ENCODE measurements around the gene SPN.

DNA sequence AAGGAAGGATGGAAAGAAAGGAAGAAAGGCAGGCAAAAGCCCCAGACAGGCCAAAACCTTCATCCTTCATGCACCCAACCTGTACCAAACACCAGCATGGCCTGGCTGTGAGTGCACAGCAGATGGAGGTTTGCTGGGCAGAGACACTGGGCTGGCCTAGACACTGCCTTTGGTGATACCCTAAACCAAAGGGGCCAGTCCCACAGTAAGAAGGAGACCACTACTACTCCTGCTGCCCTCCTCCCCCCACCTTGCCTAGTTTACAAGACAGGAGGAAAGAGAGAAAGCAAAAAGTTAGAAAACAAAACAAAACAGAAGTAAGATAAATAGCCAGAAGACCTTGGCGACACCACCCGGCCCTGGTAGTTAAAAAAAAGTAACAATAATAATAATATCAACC, 35.0 kb downstream of the SPN start:
- TF ChIP-seq, protein P1, sequence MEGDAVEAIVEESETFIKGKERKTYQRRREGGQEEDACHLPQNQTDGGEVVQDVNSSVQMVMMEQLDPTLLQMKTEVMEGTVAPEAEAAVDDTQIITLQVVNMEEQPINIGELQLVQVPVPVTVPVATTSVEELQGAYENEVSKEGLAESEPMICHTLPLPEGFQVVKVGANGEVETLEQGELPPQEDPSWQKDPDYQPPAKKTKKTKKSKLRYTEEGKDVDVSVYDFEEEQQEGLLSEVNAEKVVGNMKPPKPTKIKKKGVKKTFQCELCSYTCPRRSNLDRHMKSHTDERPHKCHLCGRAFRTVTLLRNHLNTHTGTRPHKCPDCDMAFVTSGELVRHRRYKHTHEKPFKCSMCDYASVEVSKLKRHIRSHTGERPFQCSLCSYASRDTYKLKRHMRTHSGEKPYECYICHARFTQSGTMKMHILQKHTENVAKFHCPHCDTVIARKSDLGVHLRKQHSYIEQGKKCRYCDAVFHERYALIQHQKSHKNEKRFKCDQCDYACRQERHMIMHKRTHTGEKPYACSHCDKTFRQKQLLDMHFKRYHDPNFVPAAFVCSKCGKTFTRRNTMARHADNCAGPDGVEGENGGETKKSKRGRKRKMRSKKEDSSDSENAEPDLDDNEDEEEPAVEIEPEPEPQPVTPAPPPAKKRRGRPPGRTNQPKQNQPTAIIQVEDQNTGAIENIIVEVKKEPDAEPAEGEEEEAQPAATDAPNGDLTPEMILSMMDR (IDR thresholded peaks at IDR 0.05): no peak
- no peak for TF ChIP-seq POLR2A (IDR thresholded peaks at IDR 0.05)
